ENCODE measurements around the gene CISD2. TPM values are rescaled to one million over a fixed set of nuclear protein-coding genes. Genes with fewer than 3 reads are reported as not detected.
A peak's percentile ranks its signal among the peaks of the same experiment; 100 is the strongest.
"Not testable (repeated sequence)": the region's sequence is repeated elsewhere in the genome, so short reads cannot be mapped to it uniquely, and the experiment has no call there.

CISD2 gene, protein sequence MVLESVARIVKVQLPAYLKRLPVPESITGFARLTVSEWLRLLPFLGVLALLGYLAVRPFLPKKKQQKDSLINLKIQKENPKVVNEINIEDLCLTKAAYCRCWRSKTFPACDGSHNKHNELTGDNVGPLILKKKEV
- total RNA-seq, result 10 to 100 TPM; 11.2 to 13.8 (median 13.5) TPM
- total RNA-seq (2013), result 16.4 TPM

DNA sequence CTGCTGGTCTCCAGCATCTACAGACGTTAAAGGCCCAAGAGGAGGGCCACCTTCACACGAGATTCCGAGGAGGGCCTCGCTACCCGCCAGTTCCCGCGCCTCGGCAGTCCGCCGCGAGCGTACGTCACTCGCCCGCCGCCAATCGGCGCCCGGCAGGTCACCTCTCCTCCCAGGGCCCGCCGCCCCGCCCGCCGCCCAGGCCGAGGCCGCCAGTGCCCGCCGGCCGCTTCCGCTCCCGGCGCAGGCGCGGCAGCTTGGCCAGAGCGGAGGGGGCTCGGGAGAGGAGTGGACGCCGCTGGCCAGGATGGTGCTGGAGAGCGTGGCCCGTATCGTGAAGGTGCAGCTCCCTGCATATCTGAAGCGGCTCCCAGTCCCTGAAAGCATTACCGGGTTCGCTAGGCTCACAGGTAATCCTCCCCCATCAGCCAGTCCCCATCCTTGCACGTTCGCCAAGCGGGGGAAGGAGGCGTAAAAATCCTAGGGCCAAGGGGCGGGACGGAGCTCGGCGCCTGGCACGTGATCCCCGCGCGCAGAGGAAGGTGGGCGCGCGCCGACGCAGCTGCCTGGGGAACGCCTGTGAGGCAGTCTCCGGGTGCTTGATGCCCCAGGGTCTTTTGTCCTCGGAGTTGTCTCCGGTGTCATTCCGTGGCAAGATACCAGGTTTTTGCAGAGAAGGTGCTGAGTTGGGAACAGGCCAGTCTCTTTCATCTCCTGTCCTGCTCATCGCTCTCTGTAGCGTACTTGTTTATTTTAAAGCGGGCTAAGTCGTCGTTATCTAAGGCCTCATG, at the start of gene CISD2:
CISD2 (plus strand) TSS at position 212 of the 788 bp plus-strand sequence; CDS start at position 305, 93 bp downstream.
- Histone ChIP-seq H3K27ac (ENCODE audit: low read length) (peak within 1 kb of the TSS; percentile 96), H3K9me3 (ENCODE audit: control insufficient read depth, insufficient read depth, low read length) (no peaks in the 10 kb centered on the region), H3K4me1 (ENCODE audit: control insufficient read depth, insufficient read depth, low read length) (peaks cover 16% of the 10 kb centered on the region), H3K36me3 (ENCODE audit: control insufficient read depth, insufficient read depth, low read length) (no peaks in the 10 kb centered on the region), H3K27me3 (ENCODE audit: control insufficient read depth, insufficient read depth, low read length) (no peaks in the 10 kb centered on the region), H3K4me3 (ENCODE audit: low read length) (peak within 1 kb of the TSS; percentile 76)
- Mint-ChIP-seq H3K27me3 (ENCODE audit: low read depth in 2 of 2) (no peaks in the 10 kb centered on the region), H3K4me3 (peak within 1 kb of the TSS; percentile 93), H3K36me3 (no peaks in the 10 kb centered on the region), H3K27ac (peak within 1 kb of the TSS; percentile 97 to 99), H3K9me3 (no peaks in the 10 kb centered on the region), H3K4me1 (peaks cover 19 to 24% of the 10 kb centered on the region in 2 donors)
- TF ChIP-seq, protein P1, sequence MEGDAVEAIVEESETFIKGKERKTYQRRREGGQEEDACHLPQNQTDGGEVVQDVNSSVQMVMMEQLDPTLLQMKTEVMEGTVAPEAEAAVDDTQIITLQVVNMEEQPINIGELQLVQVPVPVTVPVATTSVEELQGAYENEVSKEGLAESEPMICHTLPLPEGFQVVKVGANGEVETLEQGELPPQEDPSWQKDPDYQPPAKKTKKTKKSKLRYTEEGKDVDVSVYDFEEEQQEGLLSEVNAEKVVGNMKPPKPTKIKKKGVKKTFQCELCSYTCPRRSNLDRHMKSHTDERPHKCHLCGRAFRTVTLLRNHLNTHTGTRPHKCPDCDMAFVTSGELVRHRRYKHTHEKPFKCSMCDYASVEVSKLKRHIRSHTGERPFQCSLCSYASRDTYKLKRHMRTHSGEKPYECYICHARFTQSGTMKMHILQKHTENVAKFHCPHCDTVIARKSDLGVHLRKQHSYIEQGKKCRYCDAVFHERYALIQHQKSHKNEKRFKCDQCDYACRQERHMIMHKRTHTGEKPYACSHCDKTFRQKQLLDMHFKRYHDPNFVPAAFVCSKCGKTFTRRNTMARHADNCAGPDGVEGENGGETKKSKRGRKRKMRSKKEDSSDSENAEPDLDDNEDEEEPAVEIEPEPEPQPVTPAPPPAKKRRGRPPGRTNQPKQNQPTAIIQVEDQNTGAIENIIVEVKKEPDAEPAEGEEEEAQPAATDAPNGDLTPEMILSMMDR (IDR thresholded peaks at IDR 0.05), result no peak
- intact Hi-C loops (cut with micrococcal nuclease), result loop anchor here (1.0 to 5.0 kb wide), 5 partner anchors 41 to 522 kb away; partner anchors contain the start of genes SLC39A8 and SLC9B1
- under 1% methylated on average over 71 of the region's 71 CpGs for WGBS (ENCODE audit: insufficient coverage)
- ATAC-seq (peak; percentile 83 to 95 (median 87)), DNase-seq (peak; percentile 92 to 96)

DNA sequence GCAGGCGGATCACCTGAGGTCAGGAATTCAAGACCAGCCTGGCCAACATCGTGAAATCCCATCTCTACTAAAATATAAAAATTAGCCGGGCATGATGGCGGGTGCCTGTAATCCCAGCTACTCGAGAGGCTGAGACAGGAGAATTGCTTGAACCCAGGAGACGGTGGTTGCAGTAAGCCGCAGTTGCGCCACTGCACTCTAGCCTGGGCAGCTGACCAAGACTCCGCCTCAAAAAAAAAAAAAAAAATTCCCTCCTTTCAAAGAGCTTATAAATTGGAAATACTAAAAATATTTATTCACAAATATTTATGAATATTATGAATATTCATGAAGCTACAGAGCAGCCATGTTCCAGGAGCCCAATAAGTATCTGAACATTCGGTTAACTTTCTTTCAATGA, 49.7 kb upstream of the CISD2 start:
- H3K9me3 ChIP-seq (ENCODE audit: control insufficient read depth, insufficient read depth, low read length); DNase-seq; H3K27ac Mint-ChIP-seq; ATAC-seq; H3K9me3 Mint-ChIP-seq; H3K4me3 ChIP-seq (ENCODE audit: low read length); H3K27me3 ChIP-seq (ENCODE audit: control insufficient read depth, insufficient read depth, low read length); intact Hi-C loops (cut with micrococcal nuclease); H3K36me3 Mint-ChIP-seq; H3K27me3 Mint-ChIP-seq (ENCODE audit: low read depth in 2 of 2): not testable (repeated sequence)
- peaks cover 86 to 91% of the 10 kb centered on the region in 2 donors for H3K4me1 Mint-ChIP-seq
- Histone ChIP-seq H3K4me1 (ENCODE audit: control insufficient read depth, insufficient read depth, low read length) (peaks cover 22% of the 10 kb centered on the region), H3K36me3 (ENCODE audit: control insufficient read depth, insufficient read depth, low read length) (peaks cover 34% of the 10 kb centered on the region), H3K27ac (ENCODE audit: low read length) (peak overlapping the region; percentile 67)
- H3K4me3 Mint-ChIP-seq, result peak overlapping the region; percentile 76
- WGBS (ENCODE audit: insufficient coverage), result 88% methylated on average over 7 of the region's 10 CpGs

DNA sequence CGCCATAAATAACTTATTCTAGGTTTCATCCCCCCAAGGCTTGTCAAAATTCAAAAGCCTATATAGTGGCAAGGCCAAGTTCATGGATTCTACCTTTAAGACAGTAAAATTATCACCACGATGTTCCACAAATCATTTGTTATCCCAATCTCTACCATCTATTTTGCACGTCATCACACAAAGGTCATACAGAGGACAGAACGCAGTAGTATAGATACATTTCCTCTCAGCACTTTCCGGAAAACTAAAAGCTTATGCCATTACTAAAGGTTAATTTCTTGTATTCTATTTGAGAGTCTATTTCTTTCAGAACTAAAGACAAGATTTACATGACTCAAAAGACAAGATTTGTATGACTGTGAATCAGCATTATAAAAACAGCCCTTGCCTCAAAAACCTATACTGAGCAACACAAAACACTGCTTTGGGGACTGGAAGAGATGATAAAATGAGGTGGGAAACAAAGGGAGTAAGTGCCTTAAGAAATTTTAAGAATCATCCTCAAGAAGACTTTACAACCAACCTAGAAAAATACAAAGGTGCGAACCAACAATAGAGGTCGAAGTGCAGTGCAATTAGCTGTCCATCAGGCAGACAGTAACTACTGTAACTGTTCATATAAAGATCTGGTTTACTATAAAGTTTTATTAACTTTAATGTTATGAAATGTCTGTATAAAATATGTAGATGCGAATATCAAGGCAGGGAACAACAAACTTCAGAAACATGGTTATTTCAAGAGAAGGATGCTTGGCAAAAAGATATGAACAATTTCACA, 49.0 kb upstream of the CISD2 start:
- 46% methylated on average over 6 of the region's 8 CpGs for WGBS (ENCODE audit: insufficient coverage)
- Histone ChIP-seq H3K27me3 (ENCODE audit: control insufficient read depth, insufficient read depth, low read length) (no peaks in the 10 kb centered on the region), H3K36me3 (ENCODE audit: control insufficient read depth, insufficient read depth, low read length) (peaks cover 31% of the 10 kb centered on the region), H3K9me3 (ENCODE audit: control insufficient read depth, insufficient read depth, low read length) (no peaks in the 10 kb centered on the region), H3K4me3 (ENCODE audit: low read length) (no peak overlapping the region), H3K27ac (ENCODE audit: low read length) (peak overlapping the region; percentile 67), H3K4me1 (ENCODE audit: control insufficient read depth, insufficient read depth, low read length) (peaks cover 17% of the 10 kb centered on the region)
- H3K4me3 Mint-ChIP-seq, result peak overlapping the region; percentile 76
- H3K9me3 Mint-ChIP-seq, result no peaks in the 10 kb centered on the region
- no peaks in the 10 kb centered on the region for H3K27me3 Mint-ChIP-seq (ENCODE audit: low read depth in 2 of 2)
- intact Hi-C loops (cut with micrococcal nuclease), result loop anchor here (10.0 kb wide), 1 partner anchor 205 kb away; no protein-coding TSS in a partner anchor
- H3K27ac Mint-ChIP-seq, result no peak overlapping the region
- DNase-seq, result peak in 1 of 2 donors; percentile 81
- peak; percentile 31 to 57 (median 50) for ATAC-seq
- TF ChIP-seq, protein P1 (IDR thresholded peaks at IDR 0.05), result no peak
- no peaks in the 10 kb centered on the region for H3K36me3 Mint-ChIP-seq
- peaks cover 86 to 87% of the 10 kb centered on the region in 2 donors for H3K4me1 Mint-ChIP-seq

Measured in natural killer cell (primary cell).